OCI-LY7 (cell line): Measurements from ENCODE around the gene PTGS1. TPM values are rescaled to one million over a fixed set of nuclear protein-coding genes. Genes with fewer than 3 reads are reported as not detected.

Experiments
- BruUV-seq: library from RNA; stranded (reverse); fragments of 400-500 nt; replicated peaks from 2 replicates; lab custom pipeline; 2021; lab: Mats Ljungman, UMichigan
- CTCF ChIA-PET: fragments of 300-600 bp; sonication (Branson Sonifier 250); formaldehyde crosslinking; loops from one replicate; lab custom pipeline; 2022; ENCODE audit warnings: antibody characterized with exemption; ENCODE audit not compliant: unreplicated experiment; lab: Charles Lee
- POLR2A ChIA-PET: fragments of 300-600 bp; sonication (Branson Sonifier 250); formaldehyde crosslinking; loops from one replicate; lab custom pipeline; 2022; ENCODE audit warnings: antibody characterized with exemption; lab: Charles Lee
- DNase-seq: peaks from one replicate; pipeline ENCODE4 v3.0.0-alpha.2; 2015; ENCODE audit warnings: low spot score
- H2AFZ ChIP-seq: fragments of 200-600 bp; sonication (generic), shearing (Covaris generic); 2 replicates; pipeline ENCODE4 v1.6.1; 2014; ENCODE audit warnings: mild to moderate bottlenecking, antibody characterized with exemption, low read length, moderate library complexity
- H3K27ac ChIP-seq: fragments of 200-600 bp; sonication (generic); 2 replicates; pipeline ENCODE4 v1.5.1; 2014; ENCODE audit warnings: mixed run types, low read depth, mild to moderate bottlenecking, moderate library complexity, low read length, inconsistent platforms; ENCODE audit not compliant: poor library complexity, severe bottlenecking
- H3K36me3 ChIP-seq: fragments of 200-600 bp; sonication (generic); 2 replicates; pipeline ENCODE4 v1.6.1; 2014; ENCODE audit warnings: mild to moderate bottlenecking, antibody characterized with exemption, low read length, moderate library complexity, mixed read lengths; ENCODE audit not compliant: insufficient read depth
- H3K4me1 ChIP-seq: fragments of 200-600 bp; sonication (generic); 2 replicates; pipeline ENCODE4 v1.5.1; 2014; ENCODE audit warnings: mild to moderate bottlenecking, low read length; ENCODE audit not compliant: insufficient read depth, poor library complexity, severe bottlenecking
- H3K4me2 ChIP-seq: fragments of 200-600 bp; sonication (generic); 2 replicates; pipeline ENCODE4 v1.6.1; 2014; ENCODE audit warnings: mild to moderate bottlenecking, low read length
- H3K4me3 ChIP-seq: fragments of 200-600 bp; sonication (generic); 2 replicates; pipeline ENCODE4 v1.5.1; 2014; ENCODE audit warnings: mild to moderate bottlenecking, low read depth, low read length; ENCODE audit not compliant: poor library complexity, severe bottlenecking
- H3K79me2 ChIP-seq: fragments of 200-600 bp; sonication (generic); 2 replicates; pipeline ENCODE4 v1.6.1; 2016; ENCODE audit warnings: low read depth, mild to moderate bottlenecking, low read length, moderate library complexity, mixed read lengths; ENCODE audit not compliant: insufficient read depth
- H3K9me2 ChIP-seq: fragments of 200-600 bp; sonication (generic); 2 replicates; pipeline ENCODE4 v1.6.1; 2016; ENCODE audit warnings: mild to moderate bottlenecking, low read length, mixed read lengths; ENCODE audit not compliant: insufficient read depth
- H3K9me3 ChIP-seq: fragments of 200-600 bp; sonication (generic); 2 replicates; pipeline ENCODE4 v1.6.1; 2014; ENCODE audit warnings: mild to moderate bottlenecking, mixed run types, low read length, mixed read lengths
- H4K20me1 ChIP-seq: fragments of 200-600 bp; sonication (generic); 2 replicates; pipeline ENCODE4 v1.6.1; 2014; ENCODE audit warnings: mild to moderate bottlenecking, antibody characterized with exemption, low read length, moderate library complexity, mixed read lengths; ENCODE audit not compliant: insufficient read depth
- CTCF ChIP-seq: fragments of 200-600 bp; sonication (generic); conservative IDR thresholded peaks from 2 replicates; pipeline ENCODE4 v1.5.1; 2014; ENCODE audit warnings: mild to moderate bottlenecking, antibody characterized with exemption, low read length, moderate library complexity, mixed read lengths
- EZH2phosphoT487 ChIP-seq: fragments of 200-600 bp; sonication (generic); IDR thresholded peaks from 2 replicates; pipeline ENCODE4 v1.6.1; 2018; ENCODE audit warnings: low read depth, borderline replicate concordance, mild to moderate bottlenecking, mixed run types, antibody characterized with exemption, low read length, moderate library complexity, mixed read lengths
- intact Hi-C: fragments of 100-400 bp; cut with micrococcal nuclease; formaldehyde crosslinking; loops from one replicate; pipeline ENCODE4 v1.10.0; 2022; ENCODE audit not compliant: unreplicated experiment
- total RNA-seq, 2 experiments: library from RNA; depleted of rRNA in 1 of 2; stranded (reverse); fragments of >200 nt in 1 of 2; shearing (Covaris generic) in 1 of 2; gene quantifications; 2 replicates each; pipeline ENCODE4 v1.2.3, GENCODE V29; 2014 to 2022

Gene PTGS1
- total RNA-seq, 2 experiments from 2014 or later, result 0.79 to 2.2 TPM

- H2AFZ ChIP-seq, result no peak overlapping the region
- no peak overlapping the region for H3K27ac ChIP-seq
- ChIA-PET POLR2A (interaction anchor here (0.7 kb wide), 1 partner anchor 250 kb away, joined by 3 read pairs; no protein-coding TSS in a partner anchor), CTCF (interaction anchor here (1.0 to 1.9 kb wide), 2 partner anchors 224 to 250 kb away, joined by 3 to 26 read pairs; no protein-coding TSS in a partner anchor)
- no peak overlapping the region for H3K4me3 ChIP-seq
- no peaks in the 10 kb centered on the region for H3K36me3 ChIP-seq
- no peak for DNase-seq
- no TSS peak for BruUV-seq
- H3K9me3 ChIP-seq, result no peaks in the 10 kb centered on the region
- intact Hi-C loops, result no loop called here
- no peaks in the 10 kb centered on the region for H3K4me1 ChIP-seq
- no peak for TF ChIP-seq CTCF
- no peak for TF ChIP-seq EZH2phosphoT487
- no peaks in the 10 kb centered on the region for H3K79me2 ChIP-seq
- no peaks in the 10 kb centered on the region for H4K20me1 ChIP-seq
- no peak overlapping the region for H3K4me2 ChIP-seq
- H3K9me2 ChIP-seq, result no peaks in the 10 kb centered on the region
These were observed 21.6 kb upstream of the PTGS1 start for GRCh38 chr9:122349201-122349600.

- no TSS peak for BruUV-seq
- Histone ChIP-seq H3K9me3 (no peaks in the 10 kb centered on the region), H4K20me1 (no peaks in the 10 kb centered on the region), H3K4me3 (no peak overlapping the region), H3K4me2 (no peak overlapping the region), H3K9me2 (no peaks in the 10 kb centered on the region), H2AFZ (no peak overlapping the region), H3K27ac (no peak overlapping the region), H3K79me2 (no peaks in the 10 kb centered on the region), H3K36me3 (no peaks in the 10 kb centered on the region), H3K4me1 (no peaks in the 10 kb centered on the region)
- CTCF ChIA-PET, result interaction anchor here (0.5 to 1.9 kb wide), 4 partner anchors 226 to 477 kb away, joined by 4 to 26 read pairs (median 5); no protein-coding TSS in a partner anchor
- TF ChIP-seq CTCF (peak; percentile 94), EZH2phosphoT487 (no peak)
- POLR2A ChIA-PET, result interaction anchor here (1.3 kb wide), 1 partner anchor 226 kb away, joined by 5 read pairs; no protein-coding TSS in a partner anchor
- DNase-seq, result peak; percentile 75
- intact Hi-C loops, result loop anchor here (1.0 kb wide), 3 partner anchors 225 to 255 kb away; no protein-coding TSS in a partner anchor
These were observed 20.1 kb upstream of the PTGS1 start for GRCh38 chr9:122350577-122351355.
